Measurements from ENCODE around the gene KCNIP1.

Gene KCNIP1

DNA sequence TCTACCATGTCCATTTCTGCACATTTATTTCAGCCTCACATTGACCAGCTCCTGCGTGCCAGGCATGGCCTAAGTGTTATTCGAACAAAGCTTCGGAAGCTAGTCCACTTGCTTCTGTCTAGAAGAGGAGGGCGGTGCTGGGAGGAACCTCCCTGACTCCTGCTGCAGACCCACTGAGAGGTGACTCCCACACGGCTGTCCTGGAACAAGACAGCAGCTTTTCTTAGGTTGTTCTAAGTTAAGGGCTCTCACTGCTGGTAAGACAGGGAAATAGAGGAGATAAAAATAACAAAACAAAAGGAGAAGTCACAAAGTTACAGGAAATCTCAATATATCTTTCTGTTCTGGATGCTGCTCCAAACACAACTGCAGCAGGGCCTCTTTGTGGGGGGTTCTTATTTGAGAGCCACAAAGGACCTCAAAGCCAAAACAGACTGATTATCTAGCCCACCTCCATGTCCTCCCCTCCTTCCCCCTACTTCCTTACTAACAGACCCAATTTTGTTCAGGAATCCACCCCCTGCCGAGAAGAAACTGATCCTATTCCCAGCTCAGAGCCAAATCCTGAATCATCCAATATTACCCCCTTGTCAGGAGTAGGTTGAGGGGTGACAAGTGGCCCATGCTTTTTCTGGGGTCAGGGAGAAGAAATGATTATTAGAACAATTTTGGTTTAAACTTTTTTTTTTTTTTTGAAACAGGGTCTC is 28.4 kb upstream of the KCNIP1 start:
- no peak for DNase-seq (ENCODE audit: low read depth)
- no peak for TF ChIP-seq CTCF (IDR thresholded peaks at IDR 0.05; ENCODE audit: insufficient read depth, low read depth, low read length, missing control alignments)
- H3K4me3 ChIP-seq (ENCODE audit: low read depth, low read length) = no peak overlapping the region

DNA sequence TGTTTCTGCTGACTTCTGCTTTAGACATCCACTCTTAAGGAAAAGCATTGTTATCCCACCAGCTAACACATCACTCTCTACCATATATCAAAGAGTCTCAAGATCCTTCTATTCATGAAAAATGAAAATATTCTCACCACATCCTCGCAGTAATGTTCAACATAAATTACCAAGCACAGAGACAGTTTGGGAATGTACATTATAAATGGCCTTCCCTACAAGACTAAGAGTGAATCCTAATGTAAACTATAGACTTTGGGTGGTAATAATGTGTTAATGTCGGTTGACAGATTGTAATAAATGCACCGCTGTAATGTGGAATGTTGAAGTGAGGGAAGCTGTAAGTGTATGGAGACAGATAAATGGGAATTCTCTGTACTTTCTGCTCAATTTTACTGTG is 27.1 kb upstream of the KCNIP1 start:
- no peak overlapping the region for H3K4me3 ChIP-seq (ENCODE audit: low read depth, low read length)
- DNase-seq (ENCODE audit: low read depth) = no peak
- TF ChIP-seq CTCF (IDR thresholded peaks at IDR 0.05; ENCODE audit: insufficient read depth, low read depth, low read length, missing control alignments) = no peak

DNA sequence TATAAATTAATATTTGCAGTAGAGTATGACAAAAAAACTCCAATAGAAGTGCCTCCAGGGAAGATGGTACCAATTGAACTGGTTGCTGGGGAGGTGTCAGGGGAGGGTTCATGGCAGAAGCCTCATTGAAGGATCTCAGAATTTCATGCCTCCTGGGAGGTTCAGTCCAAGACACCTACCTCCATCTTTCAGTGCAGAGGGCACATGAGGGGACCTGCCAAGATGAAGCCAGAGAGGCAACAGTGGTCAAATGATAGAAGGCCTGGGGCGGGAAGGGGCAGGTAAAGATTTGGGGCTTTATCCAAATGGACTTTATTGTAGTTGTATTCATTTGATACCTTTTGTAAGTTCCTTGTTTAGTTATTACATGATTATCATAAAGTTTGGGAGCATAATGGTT is 25.9 kb upstream of the KCNIP1 start:
- DNase-seq (ENCODE audit: low read depth) = no peak
- TF ChIP-seq CTCF (IDR thresholded peaks at IDR 0.05; ENCODE audit: insufficient read depth, low read depth, low read length, missing control alignments) = no peak
- H3K4me3 ChIP-seq (ENCODE audit: low read depth, low read length) = no peak overlapping the region

- TF ChIP-seq CTCF (IDR thresholded peaks at IDR 0.05; ENCODE audit: insufficient read depth, low read depth, low read length, missing control alignments) = no peak
- DNase-seq (ENCODE audit: low read depth) = no peak
Measured at GRCh38 chr5:170478306-170478705, 25.5 kb upstream of the KCNIP1 start.

DNA sequence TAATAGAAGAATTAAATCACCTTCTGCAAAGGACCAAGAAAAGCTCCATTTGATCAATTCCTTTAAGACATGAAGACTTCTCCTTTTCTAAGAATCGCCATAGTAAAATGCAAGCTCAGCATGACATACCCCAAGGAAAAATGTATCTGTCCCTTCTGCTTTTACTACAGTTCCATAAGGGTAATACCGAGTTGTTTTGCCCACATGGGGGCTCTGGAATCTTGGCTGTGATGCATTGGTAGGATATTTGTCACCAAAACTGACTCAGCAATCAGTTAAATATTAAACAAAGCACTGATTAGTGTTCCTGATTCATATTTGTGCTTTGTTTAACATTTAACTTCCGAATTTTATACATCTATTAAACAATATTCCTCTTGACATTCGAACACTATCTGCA is 24.3 kb upstream of the KCNIP1 start:
- H3K4me3 ChIP-seq (ENCODE audit: low read depth, low read length) = no peak overlapping the region
- no peak for TF ChIP-seq CTCF (IDR thresholded peaks at IDR 0.05; ENCODE audit: insufficient read depth, low read depth, low read length, missing control alignments)
- no peak for DNase-seq (ENCODE audit: low read depth)

More at GRCh38 chr5:170478306-170478705, 25.5 kb upstream of the KCNIP1 start:
- H3K4me3 ChIP-seq (ENCODE audit: low read depth, low read length) = no peak overlapping the region

DNA sequence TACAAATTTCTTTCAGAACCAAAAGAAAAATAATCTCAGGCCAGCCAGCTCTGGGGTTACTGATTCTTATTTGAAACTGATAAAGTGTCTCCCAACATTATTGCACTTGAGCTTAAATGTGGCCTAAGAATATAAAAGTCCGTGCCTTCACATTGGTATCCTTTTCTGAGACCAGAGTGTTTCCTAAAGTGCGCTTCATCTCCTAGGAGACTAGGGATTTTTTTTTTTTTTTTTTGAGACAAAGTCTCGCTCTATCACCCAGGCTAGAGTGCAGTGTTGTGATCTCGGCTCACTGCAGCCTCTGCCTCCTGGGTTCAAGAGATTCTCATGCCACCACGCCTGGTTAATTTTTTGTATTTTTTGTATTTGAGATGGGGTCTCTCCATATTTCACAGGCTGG is 23.6 kb upstream of the KCNIP1 start:
- no peak for TF ChIP-seq CTCF (IDR thresholded peaks at IDR 0.05; ENCODE audit: insufficient read depth, low read depth, low read length, missing control alignments)
- no peak overlapping the region for H3K4me3 ChIP-seq (ENCODE audit: low read depth, low read length)
- DNase-seq (ENCODE audit: low read depth) = no peak

DNA sequence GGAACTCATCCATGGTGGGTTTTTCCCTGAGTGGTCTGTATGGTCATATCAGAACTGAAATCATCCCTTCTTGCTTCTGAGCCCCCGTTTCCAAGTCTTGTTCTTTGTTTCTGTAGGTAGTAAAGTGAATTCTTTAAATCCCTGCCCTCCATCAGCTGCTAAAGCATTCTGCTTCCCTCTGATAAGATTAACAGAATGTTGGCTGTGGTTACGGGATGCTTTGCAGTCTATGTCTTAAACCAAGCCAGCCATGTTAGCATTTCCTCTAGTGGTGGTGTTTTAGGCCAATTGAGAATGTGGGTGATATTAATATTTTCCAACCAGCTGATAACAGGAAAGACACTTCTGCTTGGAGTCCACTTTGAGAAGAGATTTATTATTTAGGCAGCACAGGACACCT is 22.0 kb upstream of the KCNIP1 start:
- no peak for DNase-seq (ENCODE audit: low read depth)
- H3K4me3 ChIP-seq (ENCODE audit: low read depth, low read length) = no peak overlapping the region
- no peak for TF ChIP-seq CTCF (IDR thresholded peaks at IDR 0.05; ENCODE audit: insufficient read depth, low read depth, low read length, missing control alignments)

All from GM12865 (cell line).